ENCODE results near the gene KBTBD7.
"Not testable (repeated sequence)": the region's sequence is repeated elsewhere in the genome, so short reads cannot be mapped to it uniquely, and the experiment has no call there.

Gene KBTBD7

DNA sequence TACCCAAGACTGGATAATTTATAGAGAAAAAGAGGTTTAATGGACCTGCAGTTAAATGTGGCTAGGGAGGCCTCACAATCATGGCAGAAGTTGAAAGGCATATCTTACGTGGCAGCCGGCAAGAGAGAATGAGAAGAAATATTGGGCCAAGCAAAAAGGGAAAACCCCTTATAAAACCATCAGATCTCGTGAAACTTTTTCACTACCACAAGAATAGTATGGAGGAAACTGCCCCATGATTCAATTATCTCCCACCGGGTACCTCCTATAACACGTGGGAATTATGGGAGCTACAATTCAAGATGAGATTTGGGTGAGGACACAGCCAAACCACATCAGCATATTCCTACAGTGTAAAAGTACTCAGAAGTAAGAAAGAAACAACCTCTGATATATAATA, 4.7 kb upstream of the KBTBD7 start:
- DNase-seq (ENCODE audit: low read depth): no peak

GRCh38 chr13:41196620-41197019, 2.3 kb upstream of the KBTBD7 start:
- no peak for DNase-seq (ENCODE audit: low read depth)

DNA sequence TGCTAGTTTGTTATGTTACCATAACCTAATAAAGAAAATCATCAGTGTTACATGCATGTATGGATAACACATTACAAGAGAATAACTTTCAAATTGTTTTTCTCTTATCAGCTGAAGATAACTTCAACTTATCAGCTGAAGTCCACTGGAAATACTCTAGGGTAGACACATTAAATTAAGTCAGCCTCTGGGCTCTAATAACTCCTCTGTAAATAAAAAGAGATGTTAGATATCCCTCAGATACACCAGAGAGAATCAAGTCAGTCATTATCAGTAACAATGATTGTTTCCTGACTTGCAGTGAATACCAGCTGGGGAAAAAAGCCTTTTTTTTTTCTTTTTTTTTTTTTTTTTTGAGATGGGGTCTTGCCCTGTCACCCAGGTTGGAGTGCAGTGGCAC, 1.6 kb upstream of the KBTBD7 start:
- no peak for DNase-seq (ENCODE audit: low read depth)

DNA sequence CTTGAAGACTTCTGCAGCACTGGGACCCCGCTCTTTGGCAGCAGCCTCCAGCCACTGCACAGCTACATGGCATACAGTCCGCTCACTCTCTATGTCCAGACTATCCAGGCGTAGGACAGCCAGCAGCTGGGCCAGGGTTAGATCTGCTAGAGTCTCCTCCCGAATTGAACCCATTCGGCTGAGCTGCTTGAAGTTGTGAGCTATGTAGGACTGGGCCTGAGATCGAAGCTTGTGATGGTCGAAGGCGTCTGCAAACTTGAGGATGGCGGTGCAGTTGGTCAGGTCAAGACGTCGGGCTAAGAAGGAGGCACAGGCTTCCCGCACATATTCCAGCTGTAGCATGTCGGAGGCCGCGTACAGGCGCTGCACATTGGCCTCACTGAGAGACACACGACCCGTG, 900 bp downstream of the KBTBD7 start:
- DNase-seq (ENCODE audit: low read depth): no peak

GRCh38 chr13:41188584-41188983, 5.8 kb downstream of the KBTBD7 start:
- DNase-seq (ENCODE audit: low read depth): no peak

- no peak for DNase-seq (ENCODE audit: low read depth)
Observed at GRCh38 chr13:41186481-41186880, 7.9 kb downstream of the KBTBD7 start.

GRCh38 chr13:41182231-41182630, 12.1 kb downstream of the KBTBD7 start:
- no peak for DNase-seq (ENCODE audit: low read depth)

GRCh38 chr13:41179593-41180250, 14.6 kb downstream of the KBTBD7 start:
- no peak for DNase-seq (ENCODE audit: low read depth)

- no peak for DNase-seq (ENCODE audit: low read depth)
Observed at GRCh38 chr13:41178040-41178439, 16.3 kb downstream of the KBTBD7 start.

DNA sequence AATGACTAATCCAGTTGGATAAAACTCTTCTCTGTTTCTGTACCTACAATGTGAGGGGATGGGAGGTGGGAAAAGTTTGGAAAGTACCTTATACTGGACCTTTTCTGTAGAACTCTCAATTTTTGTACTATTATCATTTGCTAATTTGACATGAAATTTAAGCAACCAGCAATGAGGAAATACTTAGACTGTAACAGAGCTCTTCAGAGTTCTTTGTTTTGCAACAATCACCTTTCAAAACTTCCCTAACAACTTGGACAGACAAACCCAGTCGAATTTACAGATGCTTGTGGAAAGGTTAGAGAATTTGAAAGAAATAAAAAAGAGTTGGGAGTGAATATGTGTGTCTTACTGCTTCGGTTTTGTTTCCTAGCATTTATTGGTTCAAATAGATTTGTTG, 16.8 kb downstream of the KBTBD7 start:
- DNase-seq (ENCODE audit: low read depth): no peak

DNA sequence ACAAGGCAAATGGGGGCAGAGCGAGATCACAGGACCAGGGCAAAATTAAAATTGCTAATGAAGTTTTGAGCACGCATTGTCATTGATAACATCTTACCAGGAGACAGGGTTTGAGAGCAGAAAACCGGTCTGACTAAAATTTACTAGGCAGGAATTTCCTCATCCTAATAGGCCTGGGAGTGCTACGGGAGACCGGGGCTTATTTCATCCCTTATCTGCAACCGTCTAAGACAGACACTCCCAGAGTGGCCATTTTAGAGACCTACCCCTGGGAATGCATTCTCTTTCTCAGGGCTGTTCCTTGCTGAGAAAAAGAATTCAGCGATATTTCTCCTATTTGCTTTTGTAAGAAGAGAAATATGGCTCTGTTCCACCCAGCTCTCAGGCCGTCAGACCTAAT, 18.8 kb downstream of the KBTBD7 start:
- DNase-seq (ENCODE audit: low read depth): not testable (repeated sequence)

- no peak for DNase-seq (ENCODE audit: low read depth)
Observed at GRCh38 chr13:41162151-41162550, 32.2 kb downstream of the KBTBD7 start.

GRCh38 chr13:41159174-41159573, 35.2 kb downstream of the KBTBD7 start:
- no peak for DNase-seq (ENCODE audit: low read depth)

- DNase-seq (ENCODE audit: low read depth): no peak
Observed at GRCh38 chr13:41157048-41157717, 37.2 kb downstream of the KBTBD7 start.

GRCh38 chr13:41156620-41157019, 37.7 kb downstream of the KBTBD7 start:
- DNase-seq (ENCODE audit: low read depth): no peak

DNA sequence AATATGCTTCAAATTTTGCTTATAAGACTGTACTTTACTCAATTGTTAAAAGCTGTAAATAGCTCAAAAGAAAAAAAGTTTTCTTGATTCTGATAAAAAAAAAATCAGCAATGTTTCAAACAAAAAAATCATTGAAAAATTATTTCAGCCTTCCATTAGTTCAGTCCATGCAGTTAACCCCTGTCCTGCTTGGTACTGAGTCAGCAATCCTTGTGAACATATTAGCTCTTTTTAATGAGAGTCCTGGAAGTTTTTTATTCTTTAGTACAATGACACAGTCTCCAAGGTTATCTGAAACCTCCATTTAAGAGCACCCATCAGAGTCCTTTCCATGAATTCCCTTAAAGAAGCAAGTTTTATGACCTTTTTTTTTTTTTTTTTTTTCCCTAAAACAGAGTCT, 40.3 kb downstream of the KBTBD7 start:
- DNase-seq (ENCODE audit: low read depth): no peak

- no peak for DNase-seq (ENCODE audit: low read depth)
Observed at GRCh38 chr13:41152005-41152404, 42.4 kb downstream of the KBTBD7 start.

DNA sequence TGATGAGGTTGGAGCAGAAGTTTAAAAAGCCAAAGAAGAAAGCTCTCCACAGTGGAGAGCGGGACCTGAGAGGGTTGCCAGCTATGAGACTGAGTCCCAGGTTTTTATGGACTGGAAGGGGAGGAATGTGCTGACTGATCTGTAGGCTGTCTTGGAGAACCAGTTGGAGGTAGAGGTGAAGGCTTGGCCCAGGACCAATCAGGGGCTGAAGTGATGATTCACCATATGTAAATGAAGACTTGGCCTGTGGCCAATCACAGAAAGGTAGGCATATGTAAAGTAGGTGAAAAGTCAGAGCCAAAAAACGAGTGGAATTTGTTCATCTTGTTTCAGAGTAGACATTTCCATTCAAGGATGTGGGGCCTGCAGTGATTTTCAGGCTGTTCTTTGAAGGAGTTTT, 44.3 kb downstream of the KBTBD7 start:
- no peak for DNase-seq (ENCODE audit: low read depth)

DNA sequence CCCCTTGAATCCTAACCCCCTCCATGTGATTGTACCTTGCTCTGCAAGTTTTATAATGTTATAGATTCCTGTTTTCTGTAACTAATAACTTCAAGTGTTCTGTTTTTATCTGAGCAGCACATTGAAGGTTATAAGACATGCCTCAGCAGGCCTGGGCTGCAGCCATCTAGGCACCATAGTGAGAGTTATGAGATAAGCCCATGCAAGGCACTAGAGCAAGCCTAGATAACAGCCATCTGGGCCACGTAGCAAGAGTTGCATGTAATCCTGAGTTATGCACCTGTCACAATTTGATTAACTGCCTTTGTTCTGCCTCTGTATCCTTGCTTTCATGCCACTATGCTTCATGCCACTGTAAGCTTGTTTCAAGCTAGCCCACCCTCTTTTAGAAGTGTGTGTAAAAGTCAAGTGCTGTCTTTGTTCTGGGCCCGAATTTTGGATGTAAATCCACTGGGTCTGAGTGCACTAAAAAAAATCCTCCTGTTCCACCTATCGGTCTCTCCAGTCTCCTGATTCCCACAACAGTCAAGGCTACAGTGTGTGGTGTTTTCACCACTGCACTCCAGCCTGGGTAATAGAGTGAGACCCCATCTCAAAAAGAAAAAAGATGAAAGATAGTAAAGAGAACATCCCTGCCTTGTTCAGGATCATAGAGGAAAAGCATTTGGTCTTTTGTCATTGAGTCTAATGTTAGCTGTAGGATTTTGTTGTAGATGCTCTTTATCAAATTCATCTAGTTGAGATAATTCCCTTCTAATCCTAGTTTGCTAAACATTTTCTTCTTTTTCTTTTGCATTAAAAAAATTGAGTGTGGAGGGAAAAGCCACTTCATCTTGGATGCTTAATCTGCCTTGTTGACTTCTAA, 45.7 kb downstream of the KBTBD7 start:
- no peak for DNase-seq (ENCODE audit: low read depth)

- no peak for DNase-seq (ENCODE audit: low read depth)
Observed at GRCh38 chr13:41145136-41145908, 49.0 kb downstream of the KBTBD7 start.

DNA sequence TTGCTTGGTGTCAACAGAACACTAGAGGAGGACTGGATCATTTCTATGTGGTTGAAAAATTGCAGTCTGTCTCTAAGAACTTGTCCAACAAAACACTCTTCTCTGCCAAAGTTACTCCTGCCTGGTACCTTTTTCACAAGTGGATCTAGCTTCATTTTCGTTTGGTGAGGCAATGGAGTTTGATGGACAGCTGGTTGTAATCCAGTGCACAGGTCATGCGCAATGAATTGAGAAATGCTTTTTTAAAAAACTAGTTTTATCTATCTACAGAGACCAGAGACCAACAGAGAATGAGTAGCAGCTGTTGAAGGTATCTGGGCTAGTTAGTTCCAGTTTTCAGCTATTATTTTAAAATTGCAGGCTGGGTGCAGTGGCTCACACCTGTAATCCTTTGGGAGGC, 49.8 kb downstream of the KBTBD7 start:
- DNase-seq (ENCODE audit: low read depth): no peak

Data from activated T-cell treated with anti-CD3 and anti-CD28 coated beads for 48 hours (primary cell).